ENCODE measurements around the gene DMBT1.

DNA sequence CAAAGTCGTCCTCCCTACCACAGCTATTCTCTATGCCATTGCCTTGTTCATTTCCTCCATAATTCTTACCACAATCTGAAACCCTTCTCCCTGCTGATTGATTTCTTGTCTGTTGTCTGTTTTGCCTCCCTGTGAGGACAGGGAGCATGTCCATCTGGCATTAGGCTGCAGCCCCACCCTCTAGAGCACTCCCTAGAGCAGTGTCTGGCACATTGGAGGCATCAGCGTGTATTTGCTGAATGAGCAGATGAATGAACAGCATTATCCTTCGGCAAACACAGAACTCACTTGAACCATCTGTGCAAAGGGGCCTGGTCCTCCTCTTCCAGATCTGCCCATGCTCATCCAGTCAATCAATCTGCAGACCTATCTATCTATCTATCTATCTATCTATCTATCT, 5.1 kb upstream of the DMBT1 start:
- TF ChIP-seq CTCF (conservative IDR thresholded peaks at IDR 0.05; ENCODE audit: low read length) (no peak), EZH2phosphoT487 (IDR thresholded peaks at IDR 0.05; ENCODE audit: borderline replicate concordance, low read depth, low read length) (no peak)

Measured in OCI-LY7 (cell line).